Endometrial microvascular endothelial cells (primary cell): Measurements from ENCODE around the gene SART3. TPM values are rescaled to one million over a fixed set of nuclear protein-coding genes. Genes with fewer than 3 reads are reported as not detected.
"Not testable (repeated sequence)": the region's sequence is repeated elsewhere in the genome, so short reads cannot be mapped to it uniquely, and the experiment has no call there.

ENCODE experiments used
- in situ Hi-C: cut with HindIII; loops from 2 replicates; pipeline ENCODE4 v1.10.0; 2017; ENCODE audit warnings: low sequenced_read_pairs, low pct_unique_long_range_greater_than_20kb; ENCODE audit errors: inconsistent ontology term
- total RNA-seq: library from RNA; depleted of rRNA; stranded (reverse); fragments of >200 nt; gene quantifications from one replicate; pipeline ENCODE4 v1.2.3, GENCODE V29; 2015; ENCODE audit errors: inconsistent ontology term

The SART3 gene
- total RNA-seq, 1 donor from 2014 or later: 34.6 TPM

- in situ Hi-C loops: no loop called here
These were observed 50.1 kb downstream of the SART3 start for GRCh38 chr12:108510836-108511235.

DNA sequence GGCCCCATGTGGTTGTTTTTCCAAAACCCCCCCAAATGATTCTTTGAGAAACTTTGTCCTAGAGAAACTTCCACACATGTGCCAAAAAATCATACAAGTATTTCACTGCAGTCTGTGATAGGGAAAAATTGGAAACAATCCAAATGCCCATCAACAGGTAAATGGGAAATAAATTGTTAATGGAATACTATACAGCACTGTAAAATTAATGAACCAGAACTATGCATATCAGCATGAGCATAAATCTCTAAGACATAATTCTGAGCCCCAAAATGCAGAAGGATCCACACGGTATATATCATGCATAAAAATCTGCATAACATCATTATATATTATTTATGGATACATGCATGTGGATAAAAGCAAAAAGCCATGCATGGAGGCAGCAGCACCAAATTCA is 51.2 kb downstream of the SART3 start:
- in situ Hi-C loops: no loop called here

- in situ Hi-C loops: no loop called here
These were observed 52.9 kb downstream of the SART3 start for GRCh38 chr12:108507971-108508642.

GRCh38 chr12:108505129-108505528 is 55.8 kb downstream of the SART3 start:
- in situ Hi-C loops: no loop called here

- in situ Hi-C loops: no loop called here
These were observed 58.1 kb downstream of the SART3 start for GRCh38 chr12:108502922-108503321.

GRCh38 chr12:108498136-108498535 is 62.8 kb downstream of the SART3 start:
- in situ Hi-C loops: no loop called here

DNA sequence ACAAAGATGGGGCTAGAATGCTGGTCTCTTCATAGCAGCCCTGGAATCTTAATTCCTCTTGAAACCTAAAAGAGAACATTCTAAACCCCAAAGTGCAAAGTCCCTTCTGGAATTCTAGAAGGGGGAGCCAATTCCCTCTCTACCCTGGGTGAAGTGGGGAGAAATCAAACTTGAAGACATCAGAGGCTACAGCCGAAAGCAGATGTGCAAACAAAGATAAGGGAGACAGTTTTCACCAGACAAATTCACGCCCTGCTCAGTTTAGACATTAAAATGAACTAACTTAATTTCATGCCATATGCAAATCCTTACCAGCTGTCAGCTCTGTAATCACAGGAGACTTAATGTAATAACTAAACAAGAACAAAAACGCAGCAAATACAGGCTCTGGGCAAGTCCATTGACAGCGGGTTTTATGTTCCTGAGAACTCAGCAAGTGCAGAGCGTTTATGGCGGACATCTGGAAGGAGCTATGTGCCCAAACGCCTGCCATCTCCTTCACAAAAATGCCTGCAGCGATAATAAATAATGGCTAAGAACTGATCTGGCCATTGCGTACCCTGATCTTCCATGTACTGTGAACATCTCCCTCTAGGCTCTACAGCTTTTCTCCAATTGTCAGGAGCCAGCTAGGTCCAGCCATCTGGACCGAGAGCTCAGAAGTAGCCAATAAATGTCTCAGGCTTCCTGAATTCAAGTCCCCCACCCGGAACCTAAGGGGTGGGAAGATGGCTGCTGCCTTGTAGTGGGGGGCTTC is 65.0 kb downstream of the SART3 start:
- in situ Hi-C loops: no loop called here

GRCh38 chr12:108495054-108495453 is 65.9 kb downstream of the SART3 start:
- in situ Hi-C loops: no loop called here

DNA sequence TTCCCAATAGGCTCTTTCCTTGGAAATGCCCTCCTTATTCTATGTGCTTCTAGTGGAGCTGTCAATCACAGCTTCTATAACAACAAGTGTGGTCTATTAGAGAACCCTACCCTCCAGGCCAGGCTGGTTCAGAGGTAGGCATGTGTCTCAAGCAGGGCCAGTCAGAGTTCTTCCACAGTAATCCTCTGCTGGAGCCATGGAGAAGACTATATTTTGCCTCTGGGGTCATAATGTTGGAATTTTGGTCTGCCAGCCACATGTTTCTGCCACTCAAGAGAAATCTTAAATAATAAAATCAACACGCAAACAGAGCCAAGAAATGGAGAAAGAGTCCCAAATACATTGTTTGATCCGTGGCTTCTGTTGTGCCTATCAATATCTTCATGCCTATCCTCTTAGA is 69.7 kb downstream of the SART3 start:
- in situ Hi-C loops: no loop called here

GRCh38 chr12:108487029-108487428 is 73.9 kb downstream of the SART3 start:
- in situ Hi-C loops: not testable (repeated sequence)

DNA sequence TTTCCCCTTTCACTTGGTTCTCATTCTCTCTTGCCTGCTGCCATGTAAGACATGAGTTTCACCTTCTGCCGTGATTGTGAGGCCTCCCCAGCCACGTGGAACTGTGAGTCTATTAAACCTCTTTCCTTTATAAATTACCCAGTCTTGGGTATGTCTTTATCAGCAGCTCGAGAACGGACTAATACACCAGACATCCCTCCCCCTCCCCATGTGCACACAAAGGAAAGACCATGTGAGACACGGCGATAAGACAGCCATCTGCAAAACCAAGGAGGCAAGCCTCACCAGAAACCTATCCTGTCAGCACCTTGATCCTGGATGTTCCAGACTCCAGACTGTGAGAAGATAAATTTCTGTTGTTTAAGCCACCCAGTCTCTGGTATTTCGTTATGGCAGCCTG is 75.6 kb downstream of the SART3 start:
- in situ Hi-C loops: not testable (repeated sequence)

GRCh38 chr12:108484845-108485244 is 76.1 kb downstream of the SART3 start:
- in situ Hi-C loops: no loop called here

- in situ Hi-C loops: no loop called here
These were observed 76.5 kb downstream of the SART3 start for GRCh38 chr12:108484431-108484830.

GRCh38 chr12:108483213-108484059 is 77.5 kb downstream of the SART3 start:
- in situ Hi-C loops: no loop called here

- in situ Hi-C loops: no loop called here
These were observed 78.2 kb downstream of the SART3 start for GRCh38 chr12:108482717-108483212.

DNA sequence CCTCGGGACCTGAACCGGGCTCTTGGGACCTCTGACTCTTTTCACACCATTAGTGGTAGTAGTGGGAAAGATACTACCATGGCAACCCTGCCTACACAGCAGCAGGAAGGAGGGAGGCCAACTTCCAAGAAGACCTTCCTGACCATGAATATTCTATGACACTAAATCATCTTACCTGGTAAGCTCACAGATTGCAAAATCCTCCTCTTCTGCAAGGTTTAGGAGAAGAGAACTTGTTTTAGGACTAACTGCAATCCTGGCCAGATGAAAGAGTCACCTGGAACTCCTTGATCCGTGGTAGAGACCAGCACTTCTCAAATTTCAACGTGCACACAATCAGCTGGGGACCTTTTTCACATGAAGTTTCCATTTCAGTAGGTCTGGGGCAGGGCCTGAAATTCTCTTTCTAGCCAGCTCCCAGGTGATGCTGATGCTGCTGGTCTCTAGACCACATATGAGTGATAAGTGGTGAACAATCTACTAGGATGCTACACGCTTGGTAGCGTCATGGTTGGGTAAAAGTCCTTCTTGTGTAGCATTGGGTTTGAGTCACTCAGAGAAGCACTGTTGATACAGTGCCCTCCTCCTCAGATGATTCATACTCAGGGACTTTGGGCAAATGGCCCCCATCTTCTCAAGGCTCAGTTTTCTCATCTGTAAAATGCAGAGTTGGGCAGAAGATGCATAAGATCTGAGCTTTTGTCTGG is 81.5 kb downstream of the SART3 start:
- in situ Hi-C loops: no loop called here

- in situ Hi-C loops: no loop called here
These were observed 82.3 kb downstream of the SART3 start for GRCh38 chr12:108478611-108479206.

GRCh38 chr12:108477881-108478259 is 83.1 kb downstream of the SART3 start:
- in situ Hi-C loops: no loop called here
